Tibial nerve (tissue), 4 donors: ENCODE results near the gene LIMK1. TPM values are rescaled to one million over a fixed set of nuclear protein-coding genes. Genes with fewer than 3 reads are reported as not detected.
"Not testable (repeated sequence)": the region's sequence is repeated elsewhere in the genome, so short reads cannot be mapped to it uniquely, and the experiment has no call there.

Experiments
- DNase-seq, 2 donors: peaks; one replicate each; pipeline ENCODE4 v3.0.0-alpha.2; 2019; ENCODE audit warnings: low spot score in 2 of 2
- H3K27ac ChIP-seq, 4 donors: fragments of 200-600 bp; sonication (generic) in 3 of 4; one replicate each; pipeline ENCODE4 v1.5.1; 2017 to 2019; ENCODE audit warnings: mild to moderate bottlenecking in 1 of 4
- H3K27me3 ChIP-seq, 2 donors: fragments of 200-600 bp; sonication (generic) in 1 of 2; one replicate each; pipeline versions ENCODE4 v1.5.1 to v1.6.0; 2017 to 2019
- H3K36me3 ChIP-seq, 3 donors: fragments of 200-600 bp; sonication (generic); one replicate each; pipeline ENCODE4 v1.5.1; 2018 to 2019
- H3K4me1 ChIP-seq, 4 donors: fragments of 200-600 bp; sonication (generic) in 3 of 4; one replicate each; pipeline ENCODE4 v1.5.1; 2017 to 2019
- H3K4me3 ChIP-seq, 4 donors: fragments of 200-600 bp; sonication (generic) in 3 of 4; one replicate each; pipeline ENCODE4 v1.5.1; 2017 to 2019; ENCODE audit warnings: mild to moderate bottlenecking in 1 of 4, moderate library complexity in 1 of 4
- H3K9me3 ChIP-seq, 4 donors: fragments of 200-600 bp; sonication (generic) in 3 of 4; one replicate each; pipeline ENCODE4 v1.5.1; 2017 to 2019
- CTCF ChIP-seq, 5 experiments: fragments of 200-600 bp in 3 of 5; fragments of 450-650 bp in 2 of 5; sonication (generic) in 3 of 5; IDR thresholded peaks; one replicate each; pipeline ENCODE4 v1.5.1; 2016 to 2019; ENCODE audit warnings: antibody characterized with exemption in 5 of 5, mild to moderate bottlenecking in 3 of 5, moderate library complexity in 2 of 5
- EP300 ChIP-seq, 2 donors: sonication (generic); formaldehyde crosslinking; IDR thresholded peaks; one replicate each; pipeline ENCODE4 v1.6.1; 2017; ENCODE audit warnings: antibody characterized with exemption in 2 of 2, mild to moderate bottlenecking in 1 of 2
- POLR2A ChIP-seq, 2 donors: fragments of 450-650 bp; IDR thresholded peaks; one replicate each; pipeline ENCODE4 v1.6.1; 2017; ENCODE audit warnings: antibody characterized with exemption in 2 of 2, mild to moderate bottlenecking in 2 of 2, moderate library complexity in 2 of 2
- WGBS, 2 donors: methylation state at CpG; one replicate each; pipeline ENCODE4 v1.1.5; 2018; 5-methylcytosine and 5-hydroxymethylcytosine counted together
- total RNA-seq, 4 donors: library from RNA; depleted of rRNA; stranded (reverse); fragments of >200 nt; gene quantifications; one replicate each; pipeline ENCODE4 v1.1.0, GENCODE V29; 2016

LIMK1 gene
- total RNA-seq, 4 donors from 2014 or later = 14.4 to 30.3 (median 17.0) TPM

GRCh38 chr7:74119831-74120230 lies 36.2 kb downstream of the LIMK1 start:
- Histone ChIP-seq H3K4me3 (no peak overlapping the region), H3K27ac (no peak overlapping the region), H3K27me3 (no peaks in the 10 kb centered on the region), H3K9me3 (no peaks in the 10 kb centered on the region), H3K36me3 (peaks cover 0 to 73% (median 0%) of the 10 kb centered on the region in 3 donors), H3K4me1 (no peaks in the 10 kb centered on the region)
- WGBS, 2 donors = 95 to 97% methylated on average over 4 of the region's 4 CpGs
- TF ChIP-seq CTCF (IDR thresholded peaks at IDR 0.05) (no peak), POLR2A (IDR thresholded peaks at IDR 0.05) (no peak), EP300 (IDR thresholded peaks at IDR 0.05) (no peak)
- DNase-seq = no peak

- H3K36me3 ChIP-seq = peaks cover 0 to 59% (median 0%) of the 10 kb centered on the region in 3 donors
- H3K27ac ChIP-seq = no peak overlapping the region
- WGBS, 2 donors = 84 to 87% methylated on average over 26 of the region's 26 CpGs
- no peaks in the 10 kb centered on the region for H3K4me1 ChIP-seq
- no peak for DNase-seq
- H3K9me3 ChIP-seq = no peaks in the 10 kb centered on the region
- no peaks in the 10 kb centered on the region for H3K27me3 ChIP-seq
- H3K4me3 ChIP-seq = no peak overlapping the region
- TF ChIP-seq EP300 (IDR thresholded peaks at IDR 0.05) = no peak
- no peak for TF ChIP-seq CTCF (IDR thresholded peaks at IDR 0.05)
- no peak for TF ChIP-seq POLR2A (IDR thresholded peaks at IDR 0.05)
Measured at GRCh38 chr7:74121401-74122249, 38.0 kb downstream of the LIMK1 start.

GRCh38 chr7:74123892-74124291 lies 40.3 kb downstream of the LIMK1 start:
- H3K36me3 ChIP-seq = peaks cover 0 to 36% (median 0%) of the 10 kb centered on the region in 3 donors
- not testable (repeated sequence) for H3K27me3 ChIP-seq, H3K4me1 ChIP-seq, H3K4me3 ChIP-seq, H3K9me3 ChIP-seq, DNase-seq, H3K27ac ChIP-seq
- 93 to 94% methylated on average over 7 of the region's 7 CpGs for WGBS, 2 donors

DNA sequence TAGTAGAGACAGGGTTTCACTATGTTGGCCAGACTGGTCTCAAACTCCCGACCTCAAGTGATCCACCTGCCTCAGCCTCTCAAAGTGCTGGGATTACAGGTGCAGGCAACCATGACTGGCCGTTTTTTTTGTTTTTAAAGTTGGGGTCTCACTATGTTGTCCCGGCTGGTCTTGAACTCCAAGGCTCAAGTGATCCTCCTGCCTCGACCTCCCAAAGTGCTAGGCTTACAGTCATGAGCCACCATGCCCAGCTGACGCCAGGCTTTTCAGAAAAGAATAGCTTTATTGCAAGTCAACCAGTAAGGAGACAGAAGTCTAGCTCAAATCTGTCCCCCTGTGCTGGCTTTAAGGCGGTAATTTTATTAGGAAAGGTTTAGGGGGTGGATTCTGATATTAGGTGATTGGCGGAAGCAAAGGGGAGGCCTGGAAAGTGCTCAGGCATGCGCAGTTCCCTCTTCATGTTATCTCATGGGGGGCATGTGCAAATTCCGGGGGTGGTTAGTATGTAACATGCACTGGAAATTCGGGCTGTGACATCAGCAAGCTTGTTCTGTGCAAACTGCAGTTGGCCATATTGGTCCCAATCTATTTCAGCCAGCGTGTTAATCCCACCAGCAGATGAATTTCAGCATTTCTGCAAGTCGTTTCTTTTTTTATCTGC lies 42.7 kb downstream of the LIMK1 start:
- DNase-seq = no peak
- no peaks in the 10 kb centered on the region for H3K4me1 ChIP-seq
- no peaks in the 10 kb centered on the region for H3K9me3 ChIP-seq
- H3K27me3 ChIP-seq = no peaks in the 10 kb centered on the region
- WGBS, 2 donors = 68 to 75% methylated on average over 11 to 12 of the region's 12 CpGs
- H3K27ac ChIP-seq = no peak overlapping the region
- no peak for TF ChIP-seq EP300 (IDR thresholded peaks at IDR 0.05)
- TF ChIP-seq CTCF (IDR thresholded peaks at IDR 0.05) = no peak
- no peak for TF ChIP-seq POLR2A (IDR thresholded peaks at IDR 0.05)
- no peak overlapping the region for H3K4me3 ChIP-seq
- peaks cover 0 to 12% (median 0%) of the 10 kb centered on the region in 3 donors for H3K36me3 ChIP-seq

DNA sequence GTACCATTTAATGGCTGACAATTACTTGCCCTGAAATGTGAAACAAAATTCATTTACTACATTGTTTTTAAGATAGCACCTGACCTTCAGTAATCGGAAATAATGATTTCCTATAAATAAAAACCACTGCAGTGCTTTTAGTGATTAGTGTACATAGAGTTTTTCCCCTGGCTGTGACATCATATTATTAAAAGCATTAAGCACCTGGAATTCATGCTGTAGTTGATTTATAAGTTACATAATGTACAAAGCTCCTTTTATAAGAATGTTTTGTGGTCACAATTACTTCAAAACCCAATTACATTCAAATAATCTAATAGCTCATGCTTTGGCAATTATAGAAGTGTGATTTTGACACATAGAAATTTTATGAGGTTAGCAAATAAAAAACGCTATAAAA lies 46.3 kb downstream of the LIMK1 start:
- Histone ChIP-seq H3K4me1 (no peaks in the 10 kb centered on the region), H3K9me3 (no peaks in the 10 kb centered on the region), H3K27me3 (no peaks in the 10 kb centered on the region), H3K36me3 (no peaks in the 10 kb centered on the region), H3K27ac (no peak overlapping the region), H3K4me3 (no peak overlapping the region)
- 32 to 33% methylated on average over 2 of the region's 2 CpGs for WGBS, 2 donors
- TF ChIP-seq EP300 (IDR thresholded peaks at IDR 0.05) (no peak), CTCF (IDR thresholded peaks at IDR 0.05) (no peak), POLR2A (IDR thresholded peaks at IDR 0.05) (no peak)
- DNase-seq = no peak
